ENCODE results near the gene SLC46A1. TPM values are rescaled to one million over a fixed set of nuclear protein-coding genes. Genes with fewer than 3 reads are reported as not detected.

SLC46A1 gene
- total and polyA plus RNA-seq, 8 donors = 0.61 to 31.5 (median 2.6) TPM

DNA sequence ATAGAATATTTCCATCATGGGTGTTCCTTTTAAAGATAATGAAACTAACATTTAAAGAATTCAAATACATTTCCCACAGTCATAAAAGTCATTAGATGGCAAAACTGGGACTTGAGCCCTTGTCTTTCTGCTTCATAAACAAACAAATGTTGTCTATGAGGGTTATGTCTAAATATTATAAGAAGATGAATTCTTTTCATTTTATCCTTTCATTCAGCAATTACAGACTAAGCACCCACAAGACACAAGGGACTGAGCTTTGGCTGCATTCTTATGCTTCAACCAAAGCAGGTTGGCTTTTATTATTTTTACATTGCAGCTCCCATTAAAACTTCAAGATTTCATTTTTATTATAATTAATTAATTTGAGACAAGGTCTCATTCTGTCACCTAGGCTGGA lies 19.6 kb downstream of the SLC46A1 start:
- peaks cover 1 to 28% (median 24%) of the 10 kb centered on the region in 4 donors for H3K4me1 ChIP-seq
- H3K36me3 ChIP-seq = peaks cover 25 to 56% (median 45%) of the 10 kb centered on the region in 4 donors
- no peak overlapping the region for H3K27ac ChIP-seq
- H3K27me3 ChIP-seq = peaks cover 0 to 3% (median 0%) of the 10 kb centered on the region in 3 donors
- intact Hi-C loops (cut with DNase I; ENCODE audit: low total_unique reads) = no loop called here
- H3K9me3 ChIP-seq = no peaks in the 10 kb centered on the region
- no peak for DNase-seq
- no peak overlapping the region for H3K4me3 ChIP-seq
- TF ChIP-seq POLR2A (IDR thresholded peaks at IDR 0.05) (no peak), POLR2AphosphoS5 (IDR thresholded peaks at IDR 0.05) (no peak), EP300 (IDR thresholded peaks at IDR 0.05) (no peak)
- TF ChIP-seq, protein P1, sequence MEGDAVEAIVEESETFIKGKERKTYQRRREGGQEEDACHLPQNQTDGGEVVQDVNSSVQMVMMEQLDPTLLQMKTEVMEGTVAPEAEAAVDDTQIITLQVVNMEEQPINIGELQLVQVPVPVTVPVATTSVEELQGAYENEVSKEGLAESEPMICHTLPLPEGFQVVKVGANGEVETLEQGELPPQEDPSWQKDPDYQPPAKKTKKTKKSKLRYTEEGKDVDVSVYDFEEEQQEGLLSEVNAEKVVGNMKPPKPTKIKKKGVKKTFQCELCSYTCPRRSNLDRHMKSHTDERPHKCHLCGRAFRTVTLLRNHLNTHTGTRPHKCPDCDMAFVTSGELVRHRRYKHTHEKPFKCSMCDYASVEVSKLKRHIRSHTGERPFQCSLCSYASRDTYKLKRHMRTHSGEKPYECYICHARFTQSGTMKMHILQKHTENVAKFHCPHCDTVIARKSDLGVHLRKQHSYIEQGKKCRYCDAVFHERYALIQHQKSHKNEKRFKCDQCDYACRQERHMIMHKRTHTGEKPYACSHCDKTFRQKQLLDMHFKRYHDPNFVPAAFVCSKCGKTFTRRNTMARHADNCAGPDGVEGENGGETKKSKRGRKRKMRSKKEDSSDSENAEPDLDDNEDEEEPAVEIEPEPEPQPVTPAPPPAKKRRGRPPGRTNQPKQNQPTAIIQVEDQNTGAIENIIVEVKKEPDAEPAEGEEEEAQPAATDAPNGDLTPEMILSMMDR (IDR thresholded peaks at IDR 0.05) = no peak

DNA sequence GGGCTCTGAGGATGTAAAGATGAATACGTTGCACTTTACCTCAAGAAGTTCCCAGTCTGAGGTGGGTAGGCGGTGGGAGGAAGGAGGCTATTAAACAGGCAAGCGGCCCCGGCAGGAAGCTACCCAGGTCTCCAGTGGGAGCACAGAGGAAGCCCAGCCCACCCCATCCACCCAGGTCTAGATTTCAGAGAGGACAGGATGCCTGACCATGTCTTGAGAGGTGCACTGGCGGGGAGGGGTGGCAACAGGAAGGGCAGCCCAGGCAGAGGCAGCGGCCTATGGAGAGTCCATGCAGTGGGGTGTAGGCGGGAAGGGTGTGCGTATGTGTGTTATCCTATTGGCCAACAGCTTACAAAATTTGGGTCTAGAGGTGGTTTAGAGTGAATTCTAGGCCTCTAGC lies 20.6 kb downstream of the SLC46A1 start:
- Histone ChIP-seq H3K27me3 (peaks cover 0 to 6% (median 0%) of the 10 kb centered on the region in 3 donors), H3K36me3 (peaks cover 19 to 46% (median 35%) of the 10 kb centered on the region in 4 donors), H3K9me3 (no peaks in the 10 kb centered on the region), H3K4me3 (peak overlapping the region; percentile 43 to 67 (median 50)), H3K4me1 (peaks cover 9 to 38% (median 34%) of the 10 kb centered on the region in 4 donors), H3K27ac (peak overlapping the region in 4 of 5 donors; percentile 72 to 83 (median 77))
- intact Hi-C loops (cut with DNase I; ENCODE audit: low total_unique reads) = no loop called here
- 49 to 79% (median 62%) methylated on average over 4 to 8 of the region's 8 CpGs for WGBS, 5 donors
- DNase-seq = no peak
- TF ChIP-seq POLR2A (IDR thresholded peaks at IDR 0.05) = no peak

DNA sequence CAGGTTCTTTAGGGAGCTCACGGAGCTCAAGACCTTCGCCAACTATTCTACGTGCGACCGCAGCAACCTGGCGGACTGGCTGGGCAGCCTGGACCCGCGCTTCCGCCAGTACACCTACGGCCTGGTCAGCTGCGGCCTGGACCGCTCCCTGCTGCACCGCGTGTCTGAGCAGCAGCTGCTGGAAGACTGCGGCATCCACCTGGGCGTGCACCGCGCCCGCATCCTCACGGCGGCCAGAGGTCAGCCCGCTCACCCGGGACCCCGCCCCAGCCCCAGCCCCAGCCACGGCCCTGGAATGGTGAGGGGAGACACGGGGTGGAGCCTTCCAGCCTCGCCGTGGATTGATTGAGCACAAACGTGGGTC lies 21.0 kb downstream of the SLC46A1 start:
- peaks cover 16 to 42% (median 31%) of the 10 kb centered on the region in 4 donors for H3K36me3 ChIP-seq
- peak overlapping the region; percentile 43 to 67 (median 50) for H3K4me3 ChIP-seq
- WGBS, 5 donors = 14 to 41% (median 18%) methylated on average over 9 to 29 of the region's 29 CpGs
- peak; percentile 58 to 64 for DNase-seq
- TF ChIP-seq POLR2AphosphoS5 (IDR thresholded peaks at IDR 0.05) = no peak
- TF ChIP-seq EP300 (IDR thresholded peaks at IDR 0.05) = no peak
- TF ChIP-seq POLR2A (IDR thresholded peaks at IDR 0.05) = no peak
- TF ChIP-seq, protein P1 (IDR thresholded peaks at IDR 0.05) = no peak
- peaks cover 9 to 42% (median 38%) of the 10 kb centered on the region in 4 donors for H3K4me1 ChIP-seq
- intact Hi-C loops (cut with DNase I; ENCODE audit: low total_unique reads) = no loop called here
- peaks cover 0 to 6% (median 0%) of the 10 kb centered on the region in 3 donors for H3K27me3 ChIP-seq
- peak overlapping the region; percentile 72 to 86 (median 78) for H3K27ac ChIP-seq
- H3K9me3 ChIP-seq = no peaks in the 10 kb centered on the region

DNA sequence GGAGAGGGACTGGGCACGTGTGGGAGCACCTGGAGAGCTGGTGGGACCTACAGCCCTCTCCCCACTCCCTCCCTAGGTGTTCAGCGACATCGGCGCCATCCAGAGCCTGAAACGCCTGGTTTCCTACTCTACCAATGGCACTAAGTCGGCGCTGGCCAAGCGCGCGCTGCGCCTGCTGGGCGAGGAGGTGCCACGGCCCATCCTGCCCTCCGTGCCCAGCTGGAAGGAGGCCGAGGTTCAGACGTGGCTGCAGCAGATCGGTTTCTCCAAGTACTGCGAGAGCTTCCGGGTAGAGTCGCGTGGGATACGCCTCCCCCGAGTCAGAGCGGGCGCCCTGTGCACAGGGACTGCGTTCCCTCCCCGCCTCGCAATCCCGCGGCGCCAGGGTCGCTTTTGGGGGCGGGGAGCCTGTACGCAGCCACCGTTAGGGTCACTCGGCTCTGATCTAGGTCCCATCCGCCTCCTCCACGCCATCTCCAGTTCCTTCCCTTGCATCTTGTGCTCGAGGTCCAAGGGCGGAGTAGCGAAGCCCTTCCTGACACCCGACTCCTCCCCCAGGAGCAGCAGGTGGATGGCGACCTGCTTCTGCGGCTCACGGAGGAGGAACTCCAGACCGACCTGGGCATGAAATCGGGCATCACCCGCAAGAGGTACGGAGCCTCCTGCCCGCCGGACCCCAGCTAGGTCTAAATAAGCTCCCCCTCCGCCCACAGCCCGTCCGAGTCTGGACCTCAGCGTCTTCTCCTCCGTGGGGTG lies 21.6 kb downstream of the SLC46A1 start:
- 13 to 29% (median 16%) methylated on average over 26 to 56 of the region's 56 CpGs for WGBS, 5 donors
- peak in 1 of 3 donors; percentile 84 for TF ChIP-seq POLR2AphosphoS5 (IDR thresholded peaks at IDR 0.05)
- TF ChIP-seq POLR2A (IDR thresholded peaks at IDR 0.05) = peak in 3 of 4 donors; percentile 16 to 34 (median 23)
- TF ChIP-seq, protein P1 (IDR thresholded peaks at IDR 0.05) = no peak
- peak; percentile 88 to 90 for DNase-seq
- Histone ChIP-seq H3K36me3 (peaks cover 10 to 36% (median 26%) of the 10 kb centered on the region in 4 donors), H3K4me3 (peak overlapping the region; percentile 43 to 67 (median 50)), H3K27ac (peak overlapping the region; percentile 72 to 86 (median 78)), H3K27me3 (peaks cover 0 to 6% (median 0%) of the 10 kb centered on the region in 3 donors), H3K9me3 (no peaks in the 10 kb centered on the region), H3K4me1 (peaks cover 9 to 42% (median 39%) of the 10 kb centered on the region in 4 donors)
- intact Hi-C loops (cut with DNase I; ENCODE audit: low total_unique reads) = no loop called here
